ENCODE measurements around the gene GHRHR. TPM values are rescaled to one million over a fixed set of nuclear protein-coding genes. Genes with fewer than 3 reads are reported as not detected.

The GHRHR gene
- total and polyA plus RNA-seq, 8 donors: 0.31 to 0.51 (median 0.48) TPM; not detected in 5

DNA sequence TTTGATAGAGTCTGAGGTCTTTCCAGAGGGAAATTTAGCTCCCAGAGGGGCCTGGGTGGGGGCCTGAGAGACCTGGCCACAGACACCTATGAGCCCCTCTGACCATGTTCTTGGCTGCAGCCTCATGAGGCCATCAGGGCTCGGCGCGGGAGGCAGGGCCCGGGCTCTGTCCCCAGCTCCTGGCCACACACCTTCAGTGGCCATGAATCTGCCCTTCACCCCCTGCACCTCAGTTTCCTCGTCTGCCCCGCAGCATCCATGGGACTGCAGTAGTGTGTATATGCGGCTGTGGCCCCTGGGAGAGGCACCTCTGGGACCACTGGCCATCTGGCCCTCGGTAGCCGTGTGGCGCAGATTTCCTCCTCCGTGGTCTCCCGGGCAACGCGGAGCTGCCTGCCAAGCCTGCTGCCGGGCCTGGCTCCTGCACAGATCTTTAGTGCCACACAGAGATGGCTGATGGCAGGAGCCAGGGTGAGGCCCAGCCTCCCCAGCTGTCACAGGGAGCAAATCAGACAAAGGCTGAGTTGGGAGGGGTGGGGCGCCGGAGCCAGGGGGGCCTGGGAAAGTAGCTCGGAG, 64.8 kb downstream of the GHRHR start:
- no peaks in the 10 kb centered on the region for H3K36me3 ChIP-seq
- DNase-seq (no peak), ATAC-seq (no peak)
- intact Hi-C loops (cut with DNase I): no loop called here
- TF ChIP-seq, protein P1, sequence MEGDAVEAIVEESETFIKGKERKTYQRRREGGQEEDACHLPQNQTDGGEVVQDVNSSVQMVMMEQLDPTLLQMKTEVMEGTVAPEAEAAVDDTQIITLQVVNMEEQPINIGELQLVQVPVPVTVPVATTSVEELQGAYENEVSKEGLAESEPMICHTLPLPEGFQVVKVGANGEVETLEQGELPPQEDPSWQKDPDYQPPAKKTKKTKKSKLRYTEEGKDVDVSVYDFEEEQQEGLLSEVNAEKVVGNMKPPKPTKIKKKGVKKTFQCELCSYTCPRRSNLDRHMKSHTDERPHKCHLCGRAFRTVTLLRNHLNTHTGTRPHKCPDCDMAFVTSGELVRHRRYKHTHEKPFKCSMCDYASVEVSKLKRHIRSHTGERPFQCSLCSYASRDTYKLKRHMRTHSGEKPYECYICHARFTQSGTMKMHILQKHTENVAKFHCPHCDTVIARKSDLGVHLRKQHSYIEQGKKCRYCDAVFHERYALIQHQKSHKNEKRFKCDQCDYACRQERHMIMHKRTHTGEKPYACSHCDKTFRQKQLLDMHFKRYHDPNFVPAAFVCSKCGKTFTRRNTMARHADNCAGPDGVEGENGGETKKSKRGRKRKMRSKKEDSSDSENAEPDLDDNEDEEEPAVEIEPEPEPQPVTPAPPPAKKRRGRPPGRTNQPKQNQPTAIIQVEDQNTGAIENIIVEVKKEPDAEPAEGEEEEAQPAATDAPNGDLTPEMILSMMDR (IDR thresholded peaks at IDR 0.05): no peak
- no peak overlapping the region for H3K4me3 ChIP-seq
- H3K9me3 ChIP-seq: no peaks in the 10 kb centered on the region
- H3K4me1 ChIP-seq: no peaks in the 10 kb centered on the region
- H3K27ac ChIP-seq: no peak overlapping the region
- no peaks in the 10 kb centered on the region for H3K27me3 ChIP-seq

Other genes starting within 250 kb of the GHRHR start
- 100 to 1,000 TPM; 123 to 164 TPM for gene INMT, start 211.8 kb upstream of the GHRHR start, total RNA-seq
- gene INMT, start 211.8 kb upstream of the GHRHR start, polyA plus RNA-seq (ENCODE audit: insufficient read length in 6 of 6): 10 to 100 TPM in 5 of 6 donors, 1 to 10 TPM in 1; 8.9 to 33.8 (median 19.1) TPM
- gene MINDY4, start 192.5 kb upstream of the GHRHR start, total RNA-seq: 1 to 10 TPM; 8.0 to 9.4 TPM
- gene MINDY4, start 192.5 kb upstream of the GHRHR start, polyA plus RNA-seq (ENCODE audit: insufficient read length in 6 of 6): 10 to 100 TPM; 15.2 to 56.0 (median 19.2) TPM
- gene AQP1, start 52.1 kb upstream of the GHRHR start, total RNA-seq: 1,000 to 10,000 TPM in 1 of 2 donors, 100 to 1,000 TPM in 1; 567 to 1,008 TPM
- 100 to 1,000 TPM in 5 of 6 donors, 10 to 100 TPM in 1; 91.6 to 330 (median 177) TPM for gene AQP1, start 52.1 kb upstream of the GHRHR start, polyA plus RNA-seq (ENCODE audit: insufficient read length in 6 of 6)
- gene ADCYAP1R1, start 88.4 kb downstream of the GHRHR start, total RNA-seq: 1 to 10 TPM in 1 of 2 donors, under 1 TPM in 1; 0.92 to 1.4 TPM
- gene ADCYAP1R1, start 88.4 kb downstream of the GHRHR start, polyA plus RNA-seq (ENCODE audit: insufficient read length in 6 of 6): 1 to 10 TPM in 5 of 6 donors, under 1 TPM in 1; 0.87 to 2.4 (median 1.5) TPM